Measurements from ENCODE around the gene TMEM245. TPM values are rescaled to one million over a fixed set of nuclear protein-coding genes. Genes with fewer than 3 reads are reported as not detected.

TMEM245 gene
- polyA plus RNA-seq, 3 donors: 6.9 to 11.3 (median 9.7) TPM

DNA sequence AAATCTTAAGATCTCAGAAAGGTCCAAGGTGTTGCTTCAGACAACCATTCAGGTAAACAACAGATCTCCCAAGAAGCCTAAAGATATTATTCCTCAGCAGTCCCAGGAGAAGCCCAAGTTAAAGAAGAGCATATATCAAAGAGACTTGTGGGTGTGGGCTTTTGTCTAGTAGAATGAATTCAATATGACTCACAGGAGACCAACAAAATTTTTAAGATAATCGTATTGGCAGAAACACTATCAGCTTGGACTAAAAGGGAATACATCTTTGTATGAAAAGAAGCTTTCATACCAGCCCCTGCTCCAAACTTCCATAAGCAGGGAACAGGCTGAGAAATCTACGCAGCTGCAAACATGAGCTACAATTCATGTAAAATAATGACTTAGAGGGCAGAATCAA is 116.6 kb downstream of the TMEM245 start:
- H3K27ac ChIP-seq (ENCODE audit: low read depth in 1 of 2, low read length in 2 of 2): no peak overlapping the region
- H3K4me3 Mint-ChIP-seq: no peak overlapping the region
- H3K27me3 Mint-ChIP-seq (ENCODE audit: low read depth in 3 of 3): no peaks in the 10 kb centered on the region
- no peaks in the 10 kb centered on the region for H3K36me3 ChIP-seq (replicated peaks in 1 of 2; ENCODE audit: control insufficient read depth in 1 of 2, insufficient read depth in 2 of 2, low read length in 2 of 2)
- 100% methylated on average over 1 of the region's 2 CpGs for WGBS (ENCODE audit: insufficient coverage)
- intact Hi-C loops (cut with micrococcal nuclease): no loop called here
- H3K4me1 Mint-ChIP-seq: peaks cover 3% of the 10 kb centered on the region
- TF ChIP-seq, protein P1, sequence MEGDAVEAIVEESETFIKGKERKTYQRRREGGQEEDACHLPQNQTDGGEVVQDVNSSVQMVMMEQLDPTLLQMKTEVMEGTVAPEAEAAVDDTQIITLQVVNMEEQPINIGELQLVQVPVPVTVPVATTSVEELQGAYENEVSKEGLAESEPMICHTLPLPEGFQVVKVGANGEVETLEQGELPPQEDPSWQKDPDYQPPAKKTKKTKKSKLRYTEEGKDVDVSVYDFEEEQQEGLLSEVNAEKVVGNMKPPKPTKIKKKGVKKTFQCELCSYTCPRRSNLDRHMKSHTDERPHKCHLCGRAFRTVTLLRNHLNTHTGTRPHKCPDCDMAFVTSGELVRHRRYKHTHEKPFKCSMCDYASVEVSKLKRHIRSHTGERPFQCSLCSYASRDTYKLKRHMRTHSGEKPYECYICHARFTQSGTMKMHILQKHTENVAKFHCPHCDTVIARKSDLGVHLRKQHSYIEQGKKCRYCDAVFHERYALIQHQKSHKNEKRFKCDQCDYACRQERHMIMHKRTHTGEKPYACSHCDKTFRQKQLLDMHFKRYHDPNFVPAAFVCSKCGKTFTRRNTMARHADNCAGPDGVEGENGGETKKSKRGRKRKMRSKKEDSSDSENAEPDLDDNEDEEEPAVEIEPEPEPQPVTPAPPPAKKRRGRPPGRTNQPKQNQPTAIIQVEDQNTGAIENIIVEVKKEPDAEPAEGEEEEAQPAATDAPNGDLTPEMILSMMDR (IDR thresholded peaks at IDR 0.05): no peak
- H3K9me3 ChIP-seq (replicated peaks in 1 of 2; ENCODE audit: control insufficient read depth in 1 of 2, insufficient read depth in 1 of 2, low read length in 2 of 2): peaks cover 7 to 13% of the 10 kb centered on the region in 2 donors
- no peaks in the 10 kb centered on the region for H3K4me1 ChIP-seq (ENCODE audit: control insufficient read depth in 1 of 2, insufficient read depth in 2 of 2, low read length in 2 of 2)
- H3K9me3 Mint-ChIP-seq: peaks cover 9 to 15% (median 11%) of the 10 kb centered on the region in 7 donors
- no peak for DNase-seq
- no peak overlapping the region for H2AFZ ChIP-seq (ENCODE audit: insufficient read depth, low read depth, low read length, poor library complexity, severe bottlenecking)
- H3K4me2 ChIP-seq (replicated peaks; ENCODE audit: extremely low read depth, low read length, poor library complexity, severe bottlenecking): no peak overlapping the region
- no peak overlapping the region for H3K9ac ChIP-seq (ENCODE audit: insufficient read depth, low read length, poor library complexity, severe bottlenecking)
- H3K4me3 ChIP-seq (replicated peaks in 1 of 3; ENCODE audit: low read depth in 2 of 3, low read length in 3 of 3): no peak overlapping the region
- H3K36me3 Mint-ChIP-seq: peaks cover 5 to 8% of the 10 kb centered on the region in 2 donors
- no peaks in the 10 kb centered on the region for H3K27me3 ChIP-seq (ENCODE audit: control insufficient read depth in 2 of 2, insufficient read depth in 2 of 2, low read length in 2 of 2)
- H3K79me2 ChIP-seq (ENCODE audit: insufficient read depth, low read length): no peaks in the 10 kb centered on the region
- H4K20me1 ChIP-seq (ENCODE audit: insufficient read depth, low read length): no peaks in the 10 kb centered on the region
- H3K27ac Mint-ChIP-seq: no peak overlapping the region

DNA sequence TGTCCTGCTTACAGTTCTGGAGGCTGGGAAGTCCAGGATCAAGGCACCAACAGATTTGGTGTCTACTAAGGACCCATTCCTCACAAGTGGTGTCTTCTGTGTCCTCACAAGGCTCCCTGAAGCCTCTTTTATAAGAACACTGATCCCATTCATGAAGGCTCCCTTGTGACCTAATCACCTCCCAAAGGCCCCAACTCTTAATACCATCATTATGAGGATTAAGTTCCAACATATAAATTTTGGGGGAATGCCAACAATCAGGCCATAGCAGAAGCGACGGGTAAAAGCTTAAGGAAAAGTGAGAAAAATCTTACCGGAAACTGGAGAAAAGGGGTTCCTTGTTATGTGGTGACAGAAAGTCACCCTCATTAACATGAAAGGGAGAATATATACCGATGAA is 117.6 kb downstream of the TMEM245 start:
- Mint-ChIP-seq H3K36me3 (peaks cover 5 to 8% of the 10 kb centered on the region in 2 donors), H3K4me1 (peaks cover 11% of the 10 kb centered on the region), H3K27ac (no peak overlapping the region), H3K27me3 (ENCODE audit: low read depth in 3 of 3) (no peaks in the 10 kb centered on the region), H3K9me3 (peaks cover 9 to 15% (median 11%) of the 10 kb centered on the region in 7 donors), H3K4me3 (no peak overlapping the region)
- Histone ChIP-seq H3K4me3 (replicated peaks in 1 of 3; ENCODE audit: low read depth in 2 of 3, low read length in 3 of 3) (no peak overlapping the region), H3K36me3 (replicated peaks in 1 of 2; ENCODE audit: control insufficient read depth in 1 of 2, insufficient read depth in 2 of 2, low read length in 2 of 2) (no peaks in the 10 kb centered on the region), H2AFZ (ENCODE audit: insufficient read depth, low read depth, low read length, poor library complexity, severe bottlenecking) (no peak overlapping the region), H3K4me1 (ENCODE audit: control insufficient read depth in 1 of 2, insufficient read depth in 2 of 2, low read length in 2 of 2) (peaks cover under 1 to 1% of the 10 kb centered on the region in 2 donors), H3K9me3 (replicated peaks in 1 of 2; ENCODE audit: control insufficient read depth in 1 of 2, insufficient read depth in 1 of 2, low read length in 2 of 2) (peaks cover 7 to 13% of the 10 kb centered on the region in 2 donors), H3K9ac (ENCODE audit: insufficient read depth, low read length, poor library complexity, severe bottlenecking) (no peak overlapping the region), H3K27me3 (ENCODE audit: control insufficient read depth in 2 of 2, insufficient read depth in 2 of 2, low read length in 2 of 2) (no peaks in the 10 kb centered on the region), H3K27ac (ENCODE audit: low read depth in 1 of 2, low read length in 2 of 2) (no peak overlapping the region), H4K20me1 (ENCODE audit: insufficient read depth, low read length) (no peaks in the 10 kb centered on the region), H3K79me2 (ENCODE audit: insufficient read depth, low read length) (no peaks in the 10 kb centered on the region), H3K4me2 (replicated peaks; ENCODE audit: extremely low read depth, low read length, poor library complexity, severe bottlenecking) (no peak overlapping the region)
- WGBS (ENCODE audit: insufficient coverage): no CpG with 5 or more reads among the region's 4 CpGs
- DNase-seq: no peak
- TF ChIP-seq, protein P1 (IDR thresholded peaks at IDR 0.05): no peak
- intact Hi-C loops (cut with micrococcal nuclease): no loop called here

Data from CD14-positive monocyte (primary cell).